H1 (cell line): ENCODE measurements around the gene UBQLNL. TPM values are rescaled to one million over a fixed set of nuclear protein-coding genes. Genes with fewer than 3 reads are reported as not detected.

Experiments used
- CTCF ChIA-PET: fragments of 300-600 bp; sonication (Branson Sonifier 250); formaldehyde crosslinking; loops from one replicate; lab custom pipeline; 2021; ENCODE audit not compliant: partially characterized antibody; lab: Charles Lee
- POLR2A ChIA-PET: fragments of 300-600 bp; sonication (Branson Sonifier 250); formaldehyde crosslinking; loops from one replicate; lab custom pipeline; 2021; ENCODE audit warnings: inconsistent platforms; ENCODE audit not compliant: partially characterized antibody; lab: Charles Lee
- DNase-seq, 2 experiments: peaks; one replicate each; pipeline versions ENCODE4 v3.0.0 to v3.0.0-alpha.2; 2010 to 2022; ENCODE audit warnings: low spot score in 2 of 2, low read depth in 1 of 2, mixed read lengths in 1 of 2
- FAIRE-seq: peaks from 2 replicates; lab custom pipeline; 2011; peaks lifted over from hg19 to GRCh38; lab: Jason Lieb, UNC
- H2AFZ ChIP-seq: 2 replicates; pipeline ENCODE4 v1.8.1; 2012; ENCODE audit warnings: low read length, inconsistent platforms
- H2AK5ac ChIP-seq: 2 replicates; pipeline ENCODE4 v1.6.1; 2013; ENCODE audit warnings: low read depth, low read length
- H2BK120ac ChIP-seq: replicated peaks from 2 replicates; pipeline ENCODE3; 2013; ENCODE audit warnings: low read depth, low read length, inconsistent platforms
- H2BK12ac ChIP-seq: 2 replicates; pipeline ENCODE4 v1.6.1; 2013; ENCODE audit warnings: low read depth, low read length
- H2BK15ac ChIP-seq: 2 replicates; pipeline ENCODE4 v1.6.1; 2013; ENCODE audit warnings: low read length
- H2BK20ac ChIP-seq: 2 replicates; pipeline ENCODE4 v1.6.1; 2013; ENCODE audit warnings: low read length
- H2BK5ac ChIP-seq: 2 replicates; pipeline ENCODE4 v1.6.1; 2013; ENCODE audit warnings: low read depth, low read length
- H3K14ac ChIP-seq: 2 replicates; pipeline ENCODE4 v1.6.1; 2013; ENCODE audit warnings: inconsistent platforms; ENCODE audit not compliant: insufficient read length
- H3K18ac ChIP-seq: 2 replicates; pipeline ENCODE4 v1.6.1; 2013; ENCODE audit warnings: low read length; ENCODE audit errors: extremely low read depth
- H3K23ac ChIP-seq: 2 replicates; pipeline ENCODE4 v1.6.1; 2013; ENCODE audit warnings: inconsistent platforms; ENCODE audit not compliant: insufficient read length
- H3K23me2 ChIP-seq: 2 replicates; pipeline ENCODE4 v1.6.1; 2013; ENCODE audit warnings: low read depth, low read length
- H3K27ac ChIP-seq: 2 replicates; pipeline ENCODE4 v1.6.1; 2011; ENCODE audit warnings: low read depth, low read length, inconsistent platforms
- H3K27me3 ChIP-seq, 4 experiments: replicated peaks in 1 of 4; 1 replicate in 1 of 4; 2 replicates in 3 of 4; pipeline versions ENCODE4 v1.6.1 to v1.8.1; 2011 to 2013; ENCODE audit warnings: low read length in 3 of 4, mild to moderate bottlenecking in 3 of 4, inconsistent platforms in 2 of 4, mixed read lengths in 2 of 4, moderate library complexity in 1 of 4; ENCODE audit not compliant: control insufficient read depth in 3 of 4, insufficient read depth in 3 of 4; ENCODE audit errors: extremely low read depth in 1 of 4
- H3K36me3 ChIP-seq, 4 experiments: 2 replicates each; pipeline versions ENCODE4 v1.6.1 to v1.8.1; 2011 to 2013; ENCODE audit warnings: mild to moderate bottlenecking in 4 of 4, low read length in 3 of 4, moderate library complexity in 2 of 4, control low read depth in 1 of 4, inconsistent platforms in 1 of 4; ENCODE audit not compliant: insufficient read depth in 4 of 4, control insufficient read depth in 2 of 4
- H3K4ac ChIP-seq: replicated peaks from 2 replicates; pipeline ENCODE3; 2013; ENCODE audit warnings: low read length, low read depth, mixed read lengths, inconsistent platforms; ENCODE audit not compliant: insufficient read length
- H3K4me1 ChIP-seq, 4 experiments: replicated peaks in 1 of 4; 1 replicate in 1 of 4; 2 replicates in 3 of 4; pipeline versions ENCODE4 v1.6.1 to v1.8.1; 2011 to 2013; ENCODE audit warnings: low read length in 3 of 4, inconsistent platforms in 2 of 4, mixed read lengths in 1 of 4; ENCODE audit not compliant: insufficient read depth in 4 of 4, control insufficient read depth in 3 of 4
- H3K4me2 ChIP-seq, 2 experiments: 2 replicates each; pipeline versions ENCODE4 v1.6.1 to v1.8.1; 2011 to 2013; ENCODE audit warnings: low read depth in 2 of 2, low read length in 2 of 2, control low read depth in 1 of 2, inconsistent platforms in 1 of 2, mild to moderate bottlenecking in 1 of 2; ENCODE audit not compliant: insufficient read depth in 1 of 2
- H3K4me3 ChIP-seq, 4 experiments: fragments of 200-600, 300-600 bp in 1 of 4; sonication (generic), shearing (Covaris generic), sonication (Bioruptor Twin) in 1 of 4; 2 replicates each; pipeline versions ENCODE4 v1.5.1 to v1.8.1; 2011 to 2016; ENCODE audit warnings: low read length in 4 of 4, low read depth in 3 of 4, control low read depth in 2 of 4, inconsistent platforms in 2 of 4, mild to moderate bottlenecking in 2 of 4, mixed read lengths in 1 of 4, moderate library complexity in 1 of 4; ENCODE audit not compliant: insufficient read depth in 2 of 4; ENCODE audit errors: extremely low read depth in 1 of 4
- H3K56ac ChIP-seq: replicated peaks from 2 replicates; pipeline ENCODE3; 2013; ENCODE audit warnings: low read depth, mild to moderate bottlenecking, mixed read lengths, low read length, inconsistent platforms; ENCODE audit not compliant: insufficient read length
- H3K79me1 ChIP-seq: 2 replicates; pipeline ENCODE4 v1.6.1; 2013; ENCODE audit warnings: low read depth, low read length, control low read depth
- H3K79me2 ChIP-seq, 2 experiments: 2 replicates each; pipeline versions ENCODE4 v1.6.1 to v1.8.1; 2012 to 2013; ENCODE audit warnings: low read length in 2 of 2, mild to moderate bottlenecking in 2 of 2, inconsistent platforms in 1 of 2; ENCODE audit not compliant: insufficient read depth in 2 of 2, control insufficient read depth in 1 of 2
- H3K9ac ChIP-seq, 4 experiments: replicated peaks in 1 of 4; 1 replicate in 1 of 4; 2 replicates in 3 of 4; pipeline versions ENCODE4 v1.6.1 to v1.8.1; 2011 to 2013; ENCODE audit warnings: low read depth in 3 of 4, low read length in 3 of 4, control low read depth in 2 of 4, mild to moderate bottlenecking in 2 of 4, moderate library complexity in 2 of 4, inconsistent platforms in 1 of 4; ENCODE audit errors: extremely low read depth in 1 of 4
- H3K9me3 ChIP-seq, 2 experiments: 2 replicates each; pipeline versions ENCODE4 v1.6.1 to v1.8.1; 2012 to 2013; ENCODE audit warnings: mild to moderate bottlenecking in 2 of 2, moderate library complexity in 2 of 2, control low read depth in 1 of 2, inconsistent platforms in 1 of 2, low read depth in 1 of 2, low read length in 1 of 2, mixed read lengths in 1 of 2; ENCODE audit not compliant: insufficient read depth in 2 of 2
- H4K20me1 ChIP-seq, 2 experiments: replicated peaks in 1 of 2; 2 replicates each; pipeline versions ENCODE3 to v1.8.1; 2011 to 2013; ENCODE audit warnings: inconsistent platforms in 2 of 2, low read length in 2 of 2, mild to moderate bottlenecking in 1 of 2; ENCODE audit not compliant: insufficient read depth in 2 of 2, control insufficient read depth in 1 of 2
- H4K5ac ChIP-seq: 2 replicates; pipeline ENCODE4 v1.6.1; 2013; ENCODE audit warnings: low read length, low read depth, mixed read lengths, inconsistent platforms; ENCODE audit not compliant: insufficient read length
- H4K8ac ChIP-seq: 2 replicates; pipeline ENCODE4 v1.8.0; 2013; ENCODE audit warnings: mild to moderate bottlenecking, moderate library complexity, low read length, inconsistent platforms; ENCODE audit not compliant: insufficient read depth; ENCODE audit errors: extremely low read depth
- H4K91ac ChIP-seq: replicated peaks from 2 replicates; pipeline ENCODE3; 2013; ENCODE audit warnings: low read length, mixed read lengths, inconsistent platforms; ENCODE audit not compliant: insufficient read length
- ASH2L ChIP-seq: fragments of 200-600, 300-600 bp; sonication (generic); IDR thresholded peaks from one replicate; pipeline ENCODE4 v1.7.1; 2017; ENCODE audit warnings: low read length
- BCL11A ChIP-seq, 2 experiments: IDR thresholded peaks; one replicate each; pipeline ENCODE4 v1.6.1; 2011; ENCODE audit warnings: low read depth in 2 of 2, low read length in 2 of 2, mild to moderate bottlenecking in 2 of 2
- BRCA1 ChIP-seq: IDR thresholded peaks from 2 replicates; pipeline ENCODE4 v1.6.1; 2012; ENCODE audit warnings: low read depth, low read length, improper control_type of control experiment
- CREB1 ChIP-seq: IDR thresholded peaks from 2 replicates; pipeline ENCODE4 v1.6.1; 2012; ENCODE audit warnings: inconsistent platforms
- EP300 ChIP-seq, 2 experiments: IDR thresholded peaks; 1 replicate in 1 of 2; 2 replicates in 1 of 2; pipeline ENCODE4 v1.6.1; 2011 to 2012; ENCODE audit warnings: low read depth in 2 of 2, low read length in 2 of 2, mild to moderate bottlenecking in 2 of 2, borderline replicate concordance in 1 of 2, inconsistent platforms in 1 of 2, moderate library complexity in 1 of 2
- FOSL1 ChIP-seq: IDR thresholded peaks from 2 replicates; pipeline ENCODE4 v1.6.1; 2011; ENCODE audit warnings: mild to moderate bottlenecking, low read depth, low read length, moderate library complexity; ENCODE audit not compliant: insufficient read depth
- KDM5A ChIP-seq: fragments of 200-600 bp; IDR thresholded peaks from 2 replicates; pipeline ENCODE4 v1.7.1; 2012; ENCODE audit warnings: mild to moderate bottlenecking, low read length, inconsistent platforms, mixed read lengths
- POLR2AphosphoS5 ChIP-seq: IDR thresholded peaks from 2 replicates; pipeline ENCODE4 v1.6.1; 2011; ENCODE audit warnings: low read depth, low read length
- RFX5 ChIP-seq: IDR thresholded peaks from 2 replicates; pipeline ENCODE4 v1.6.1; 2011; ENCODE audit warnings: low read depth, low read length, improper control_type of control experiment, borderline replicate concordance
- SAP30 ChIP-seq: fragments of 300-600 bp; sonication (generic); IDR thresholded peaks from 2 replicates; pipeline ENCODE4 v1.7.1; 2012; ENCODE audit warnings: low read length, moderate library complexity, mild to moderate bottlenecking, inconsistent platforms; ENCODE audit not compliant: insufficient read depth, insufficient replicate concordance
- SIX5 ChIP-seq: IDR thresholded peaks from 2 replicates; pipeline ENCODE4 v1.6.1; 2011; ENCODE audit warnings: mild to moderate bottlenecking, low read depth, low read length
- SP2 ChIP-seq: IDR thresholded peaks from 2 replicates; pipeline ENCODE4 v1.6.1; 2012; ENCODE audit warnings: mild to moderate bottlenecking, low read length, inconsistent platforms
- SRF ChIP-seq: IDR thresholded peaks from 2 replicates; pipeline ENCODE4 v1.6.1; 2011; ENCODE audit warnings: mild to moderate bottlenecking, low read depth, low read length, moderate library complexity
- ZNF274 ChIP-seq: IDR thresholded peaks from 2 replicates; pipeline ENCODE4 v1.7.0; 2012; ENCODE audit warnings: low read length, borderline replicate concordance; ENCODE audit errors: extremely low read depth
- WGBS, 2 experiments: shearing (Covaris generic) in 1 of 2; methylation state at CpG; one replicate each; pipeline versions ENCODE4 v1.1.6 to v1.1.7; 2013 to 2015; ENCODE audit warnings: low lambda C conversion rate in 2 of 2, mixed read lengths in 2 of 2, inconsistent platforms in 1 of 2, low coverage in 1 of 2, missing lambda C conversion rate in 1 of 2; ENCODE audit not compliant: insufficient replicate concordance in 2 of 2, insufficient coverage in 1 of 2, insufficient read length in 1 of 2; ENCODE audit errors: extremely low coverage in 1 of 2, missing lambda C conversion rate in 1 of 2; 5-methylcytosine and 5-hydroxymethylcytosine counted together
- polyA plus RNA-seq, 7 experiments: library from polyadenylated mRNA; depleted of rRNA in 3 of 7; stranded (reverse) in 5 of 7; unstranded in 2 of 7; fragments of >200 nt in 5 of 7; fragments of 200-250 nt in 2 of 7; gene quantifications; 1 replicate in 5 of 7; 2 replicates in 1 of 7; 4 replicates in 1 of 7; pipeline versions ENCODE4 v1.2.1 to v1.2.3, GENCODE V29; 2011 to 2013; ENCODE audit warnings: missing spikeins in 2 of 7, mixed read lengths in 2 of 7
- total RNA-seq: library from RNA; stranded (reverse); fragmentation: NEBNext Ultra II Directional; extraction: Animal tissue kit (Norgen Biotek cat#: 25700); gene quantifications from 2 replicates; pipeline ENCODE4 v1.2.1, GENCODE V29; 2021

Gene UBQLNL
- total and polyA plus RNA-seq, 2 of the 8 experiments (the other 6 are each of a cell fraction or from before 2014, with no cell fraction given) = 0.35 TPM; not detected in 1

GRCh38 chr11:5488798-5489399 lies 27.6 kb downstream of the UBQLNL start:
- H4K91ac ChIP-seq = no peak overlapping the region
- H2BK15ac ChIP-seq = no peak overlapping the region
- H3K4me1 ChIP-seq = no peaks in the 10 kb centered on the region
- no peak overlapping the region for H3K56ac ChIP-seq
- no peak for FAIRE-seq
- H3K18ac ChIP-seq = no peak overlapping the region
- no peak for DNase-seq
- no peak overlapping the region for H3K4ac ChIP-seq
- H2BK20ac ChIP-seq = no peak overlapping the region
- no peaks in the 10 kb centered on the region for H3K79me1 ChIP-seq
- CTCF ChIA-PET = interaction anchor here (1.2 kb wide), 1 partner anchor 12 kb away, joined by 4 read pairs; no protein-coding TSS in a partner anchor
- H2AK5ac ChIP-seq = no peak overlapping the region
- H3K23me2 ChIP-seq = no peaks in the 10 kb centered on the region
- H3K27me3 ChIP-seq = no peaks in the 10 kb centered on the region
- no peak overlapping the region for H3K9ac ChIP-seq
- no peak overlapping the region for H2BK12ac ChIP-seq
- no peaks in the 10 kb centered on the region for H3K79me2 ChIP-seq
- H3K4me2 ChIP-seq = no peak overlapping the region
- H4K5ac ChIP-seq = no peak overlapping the region
- WGBS, 2 experiments = 84% methylated on average over 4 of the region's 4 CpGs; no CpG with 5 or more reads in 1 of the 2 experiments
- no peak overlapping the region for H3K4me3 ChIP-seq
- no peak overlapping the region for H2BK5ac ChIP-seq
- no peak for TF ChIP-seq SAP30
- no peak for TF ChIP-seq SRF
- TF ChIP-seq SP2 = no peak
- no peak for TF ChIP-seq EP300 (IDR thresholded peaks at IDR 0.05; ENCODE audit: borderline replicate concordance in 1 of 2, low read depth in 2 of 2, low read length in 2 of 2)
- no peak for TF ChIP-seq BRCA1
- TF ChIP-seq CREB1 = no peak
- no peak for TF ChIP-seq SIX5
- TF ChIP-seq KDM5A = no peak
- no peak for TF ChIP-seq FOSL1
- no peak for TF ChIP-seq ASH2L
- TF ChIP-seq POLR2AphosphoS5 = no peak
- TF ChIP-seq ZNF274 = no peak
- no peak for TF ChIP-seq RFX5
- no peak for TF ChIP-seq BCL11A (IDR thresholded peaks at IDR 0.05; ENCODE audit: low read depth in 2 of 2, low read length in 2 of 2)
- TF ChIP-seq, all 59 proteins: peak for 0
- no peaks in the 10 kb centered on the region for H4K20me1 ChIP-seq
- POLR2A ChIA-PET = no interaction called here
- H3K36me3 ChIP-seq = no peaks in the 10 kb centered on the region
- H3K9me3 ChIP-seq = no peaks in the 10 kb centered on the region
- H2BK120ac ChIP-seq = no peak overlapping the region
- no peak overlapping the region for H2AFZ ChIP-seq
- no peak overlapping the region for H3K14ac ChIP-seq
- no peak overlapping the region for H4K8ac ChIP-seq
- no peak overlapping the region for H3K27ac ChIP-seq
- no peak overlapping the region for H3K23ac ChIP-seq
